Cardiac septum (tissue), 1 donor: Measurements from ENCODE around the gene ATP9A. TPM values are rescaled to one million over a fixed set of nuclear protein-coding genes. Genes with fewer than 3 reads are reported as not detected.
"Not testable (repeated sequence)": the region's sequence is repeated elsewhere in the genome, so short reads cannot be mapped to it uniquely, and the experiment has no call there.

Source experiments
- DNase-seq: peaks from one replicate; pipeline ENCODE4 v3.0.0-alpha.2; 2020; ENCODE audit warnings: low spot score
- intact Hi-C: fragments of 100-400 bp; cut with DNase I; formaldehyde crosslinking; loops from one replicate; pipeline ENCODE4 v1.14.0; 2022
- total RNA-seq: library from RNA; stranded (reverse); fragmentation: NEBNext Ultra II Directional; extraction: Animal tissue kit (Norgen Biotek cat#: 25700); gene quantifications from one replicate; pipeline ENCODE4 v1.2.1, GENCODE V29; 2021
- donor health status: DM: no; HTN: no; CAD: no.

The ATP9A gene
- total RNA-seq, 1 donor from 2014 or later = 25.4 TPM

DNA sequence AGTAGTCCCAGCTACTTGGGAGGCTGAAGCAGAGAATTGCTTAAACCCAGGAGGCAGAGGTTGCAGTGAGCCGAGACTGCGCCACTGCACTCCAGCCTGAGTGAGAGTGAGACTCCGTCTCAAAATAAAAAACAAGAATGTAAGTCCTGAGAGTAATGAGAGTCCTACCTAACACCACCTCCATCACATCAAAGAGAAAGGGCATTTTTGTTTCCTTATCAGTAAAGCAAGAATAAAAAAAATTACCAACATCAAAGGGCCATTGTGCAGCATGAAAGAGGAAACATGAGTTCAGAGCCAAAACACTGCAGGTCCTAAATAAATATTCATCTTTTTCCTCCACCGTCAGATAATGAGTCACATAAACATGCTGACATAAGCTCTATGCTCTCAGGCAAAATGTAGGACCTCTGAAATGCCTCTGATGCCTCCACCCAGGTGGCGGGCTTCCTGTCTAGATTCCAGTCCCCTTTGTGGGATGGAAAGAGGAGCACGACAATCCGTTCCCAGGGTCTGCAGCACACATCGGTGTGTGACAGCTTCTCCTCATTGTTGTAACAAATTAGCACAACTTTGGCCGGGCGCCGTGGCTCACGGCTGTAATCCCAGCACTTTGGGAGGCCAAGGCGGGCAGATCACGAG lies 7.2 kb downstream of the ATP9A start:
- no peak for DNase-seq
- intact Hi-C loops = loop anchor here (10.0 kb wide), 1 partner anchor 126 kb away; no protein-coding TSS in a partner anchor

DNA sequence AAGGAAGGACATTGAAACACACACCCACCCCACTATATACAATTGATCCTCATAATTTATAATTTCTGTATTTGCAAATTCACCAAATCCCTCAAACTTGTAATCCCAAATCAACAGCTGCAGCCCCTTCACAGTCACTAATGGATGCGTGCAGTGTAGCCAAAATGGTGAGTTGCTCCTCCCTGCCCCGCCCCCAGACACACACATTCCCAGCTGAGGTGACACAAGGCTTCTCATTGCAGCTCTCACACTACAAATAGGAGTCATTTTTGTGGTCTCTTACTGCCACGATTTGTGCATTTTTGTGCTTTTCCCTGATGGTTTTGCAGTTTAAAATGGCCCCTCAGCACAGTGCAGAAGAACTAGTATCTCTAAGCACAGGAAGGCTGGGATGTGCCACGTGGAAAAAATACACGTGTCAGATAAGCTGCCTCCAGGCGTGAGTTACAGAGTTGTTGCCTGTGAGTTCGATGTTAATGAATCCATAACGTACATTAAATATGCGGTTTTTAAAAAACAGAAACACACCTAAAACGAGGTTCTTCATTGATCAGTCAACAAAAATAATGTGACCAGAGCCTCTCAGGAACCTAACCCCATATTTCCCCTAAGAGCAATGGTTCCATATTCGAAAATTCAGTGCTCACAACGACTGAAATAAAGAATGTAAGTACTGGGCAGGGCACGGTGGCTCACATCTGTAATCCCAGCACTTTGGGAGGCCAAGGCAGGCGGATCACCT lies 8.2 kb downstream of the ATP9A start:
- intact Hi-C loops = loop anchor here (10.0 kb wide), 1 partner anchor 125 kb away; no protein-coding TSS in a partner anchor
- DNase-seq = no peak

DNA sequence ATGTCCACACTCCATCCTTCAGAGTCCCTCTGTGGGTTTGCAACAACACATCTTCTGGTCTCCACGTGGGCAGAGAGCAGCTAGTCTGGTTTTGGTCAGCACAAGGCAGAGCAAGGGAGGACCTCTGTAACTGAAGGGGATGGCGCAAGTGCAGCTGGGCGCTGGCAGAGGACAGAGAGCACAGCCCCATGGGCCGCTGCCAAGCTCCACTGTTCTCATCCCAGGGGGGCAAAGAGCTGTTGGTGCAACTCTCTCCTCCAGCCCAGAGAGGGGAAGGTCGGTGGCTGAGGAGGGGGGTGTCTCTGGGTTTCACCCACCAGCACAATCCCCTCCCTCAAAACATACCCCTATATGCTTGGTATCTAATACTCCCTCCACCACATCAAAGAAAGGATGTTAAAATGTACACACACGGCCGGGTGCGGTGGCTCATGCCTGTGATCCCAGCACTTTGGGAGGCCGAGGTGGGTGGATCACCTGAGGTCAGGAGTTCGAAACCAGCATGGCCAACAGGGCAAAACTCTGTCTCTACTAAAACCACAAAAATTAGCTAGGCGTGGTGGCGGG lies 9.1 kb downstream of the ATP9A start:
- DNase-seq = no peak
- intact Hi-C loops = no loop called here

- DNase-seq = no peak
- intact Hi-C loops = no loop called here
Observed at GRCh38 chr20:51757226-51757625, 11.0 kb downstream of the ATP9A start.

GRCh38 chr20:51756653-51757052 lies 11.5 kb downstream of the ATP9A start:
- DNase-seq = no peak
- intact Hi-C loops = no loop called here

- DNase-seq, intact Hi-C loops: not testable (repeated sequence)
Observed at GRCh38 chr20:51753220-51753619, 15.0 kb downstream of the ATP9A start.

- intact Hi-C loops = no loop called here
- DNase-seq = no peak
Observed at GRCh38 chr20:51752343-51752951, 15.7 kb downstream of the ATP9A start.

DNA sequence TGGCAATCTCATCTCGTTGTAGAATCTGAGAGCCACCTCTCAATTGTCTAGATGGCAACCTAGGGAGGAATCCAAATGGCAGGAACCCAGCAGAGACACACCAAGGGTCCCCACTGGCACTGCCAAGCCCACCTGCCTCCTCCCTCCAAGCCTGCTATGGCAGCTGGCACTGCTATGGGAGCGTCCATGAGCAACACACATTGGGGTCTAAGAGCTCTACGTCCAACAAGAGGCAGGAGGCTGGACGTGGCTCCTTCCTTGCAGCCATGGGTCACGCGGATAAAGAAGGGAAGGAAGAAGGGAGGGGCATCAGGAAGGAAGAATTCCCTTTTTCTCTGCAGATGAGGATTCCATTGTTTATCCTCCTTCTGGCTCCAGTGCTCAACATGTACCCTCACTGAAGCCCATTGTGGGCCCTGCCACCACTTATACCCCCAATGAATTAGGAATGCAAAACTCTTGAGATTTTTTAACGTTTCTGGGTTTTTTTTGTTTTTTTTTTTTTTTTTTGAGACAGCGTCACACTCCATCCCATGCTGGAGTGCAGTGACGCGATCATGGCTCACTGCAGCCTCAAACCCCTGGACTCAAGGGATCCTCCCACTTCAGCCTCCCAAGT lies 17.3 kb downstream of the ATP9A start:
- intact Hi-C loops = no loop called here
- no peak for DNase-seq

DNA sequence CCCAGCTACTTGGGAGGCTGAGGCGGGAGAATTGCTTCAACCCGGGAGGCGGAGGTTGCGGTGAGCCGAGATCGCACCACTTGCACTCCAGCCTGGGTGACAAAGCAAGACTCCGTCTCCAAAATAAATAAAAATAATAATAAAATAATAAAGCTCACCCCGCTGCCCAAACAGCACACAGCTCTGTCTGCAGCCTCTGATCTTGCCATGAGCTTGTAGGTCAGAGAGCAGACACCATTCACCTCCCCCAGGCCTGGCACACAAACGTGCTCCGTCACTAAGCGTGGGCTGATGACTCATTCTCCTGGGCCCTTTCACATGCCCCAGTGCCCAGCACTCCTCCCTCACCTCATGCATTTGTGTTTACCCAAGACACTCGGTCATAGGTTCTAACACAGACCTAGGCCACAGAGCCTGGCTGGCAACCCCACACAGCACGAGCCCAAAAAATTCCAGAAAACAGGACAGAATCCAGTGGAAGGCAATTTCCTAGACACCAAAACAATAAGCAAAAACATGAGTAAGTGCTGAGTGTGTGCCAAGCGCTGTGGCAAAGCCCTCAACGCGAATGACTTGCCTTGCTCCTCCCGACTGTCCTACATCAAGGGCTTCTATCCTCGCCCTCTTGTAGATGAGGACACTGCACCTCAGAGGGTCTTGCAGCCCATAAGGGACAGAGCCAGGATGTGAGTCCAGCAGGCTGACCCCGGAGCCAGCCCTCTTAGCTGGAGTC lies 18.0 kb downstream of the ATP9A start:
- DNase-seq = peak; percentile 80
- intact Hi-C loops = no loop called here

GRCh38 chr20:51749674-51750036 lies 18.5 kb downstream of the ATP9A start:
- intact Hi-C loops = no loop called here

GRCh38 chr20:51747182-51747911 lies 20.8 kb downstream of the ATP9A start:
- intact Hi-C loops = no loop called here
- DNase-seq = no peak

More at GRCh38 chr20:51749674-51750036, 18.5 kb downstream of the ATP9A start:
- no peak for DNase-seq

DNA sequence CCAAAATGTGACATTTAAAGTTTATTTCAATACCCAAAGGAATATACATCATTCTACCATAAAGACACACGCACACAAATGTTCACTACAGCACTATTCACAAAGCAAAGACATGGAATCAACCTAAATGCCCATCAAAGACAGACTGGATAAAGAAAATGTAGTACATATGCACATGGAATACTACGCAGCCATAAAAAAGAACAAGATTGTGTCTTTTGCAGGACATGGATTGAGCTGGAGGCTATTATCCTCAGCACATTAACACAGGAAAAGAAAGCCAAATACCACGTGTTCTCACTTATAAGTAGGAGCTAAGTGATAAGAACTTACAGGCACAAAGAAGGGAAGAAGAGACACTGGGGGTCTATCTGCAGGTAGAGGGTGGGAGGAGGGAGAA lies 22.4 kb downstream of the ATP9A start:
- no peak for DNase-seq
- intact Hi-C loops = no loop called here

- intact Hi-C loops = no loop called here
- DNase-seq = no peak
Observed at GRCh38 chr20:51740838-51741237, 27.4 kb downstream of the ATP9A start.

DNA sequence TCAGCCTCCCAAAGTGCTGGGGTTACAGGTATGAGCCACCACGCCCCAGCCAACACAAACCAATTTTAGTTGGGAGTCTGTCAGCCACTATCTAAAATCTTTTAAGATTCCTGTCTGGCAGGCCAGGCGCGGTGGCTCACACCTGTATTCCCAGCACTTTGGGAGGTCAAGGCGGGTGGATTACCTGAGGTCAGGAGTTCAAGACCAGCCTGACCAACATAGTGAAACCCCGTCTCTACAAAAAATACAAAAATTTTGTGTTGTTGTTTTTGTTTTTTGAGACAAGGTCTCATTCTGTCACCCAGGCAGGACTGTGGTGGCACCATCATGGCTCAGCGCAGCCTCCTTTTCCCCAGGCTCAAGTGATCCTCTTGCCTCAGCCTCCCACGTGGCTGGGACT lies 27.9 kb downstream of the ATP9A start:
- DNase-seq, intact Hi-C loops: not testable (repeated sequence)

- intact Hi-C loops = no loop called here
- DNase-seq = no peak
Observed at GRCh38 chr20:51739722-51740249, 28.4 kb downstream of the ATP9A start.

- no peak for DNase-seq
- intact Hi-C loops = no loop called here
Observed at GRCh38 chr20:51738877-51739447, 29.2 kb downstream of the ATP9A start.

DNA sequence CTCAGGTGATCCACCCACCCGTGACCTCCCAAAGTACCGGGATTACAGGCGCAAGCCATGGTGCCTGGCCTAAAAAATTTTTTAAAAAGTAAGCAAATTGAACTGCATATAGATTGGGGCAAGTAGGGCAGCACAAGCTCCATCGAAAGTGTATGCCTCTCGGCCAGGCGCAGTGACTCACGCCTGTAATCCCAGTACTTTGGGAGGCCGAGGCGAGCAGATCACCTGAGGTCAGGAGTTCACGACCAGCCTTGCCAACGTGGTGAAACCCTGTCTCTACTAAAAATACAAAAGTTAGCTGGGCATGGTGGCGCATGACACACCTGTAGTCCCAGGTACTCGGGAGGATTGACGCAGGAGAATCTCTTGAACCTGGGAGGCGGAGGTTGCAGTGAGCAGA lies 29.9 kb downstream of the ATP9A start:
- intact Hi-C loops, DNase-seq: not testable (repeated sequence)

GRCh38 chr20:51736947-51737346 lies 31.2 kb downstream of the ATP9A start:
- intact Hi-C loops = no loop called here
- no peak for DNase-seq
